Stimulated activated naive CD4-positive, alpha-beta T cell (primary cell): ENCODE data around the gene GC.
A peak's percentile ranks its signal among the peaks of the same experiment; 100 is the strongest.
"Not testable (repeated sequence)": the region's sequence is repeated elsewhere in the genome, so short reads cannot be mapped to it uniquely, and the experiment has no call there.

Source experiments
- DNase-seq, 6 experiments: peaks; one replicate each; lab custom pipeline; 2025; lab: John Stamatoyannopoulos, UW

Gene GC

DNA sequence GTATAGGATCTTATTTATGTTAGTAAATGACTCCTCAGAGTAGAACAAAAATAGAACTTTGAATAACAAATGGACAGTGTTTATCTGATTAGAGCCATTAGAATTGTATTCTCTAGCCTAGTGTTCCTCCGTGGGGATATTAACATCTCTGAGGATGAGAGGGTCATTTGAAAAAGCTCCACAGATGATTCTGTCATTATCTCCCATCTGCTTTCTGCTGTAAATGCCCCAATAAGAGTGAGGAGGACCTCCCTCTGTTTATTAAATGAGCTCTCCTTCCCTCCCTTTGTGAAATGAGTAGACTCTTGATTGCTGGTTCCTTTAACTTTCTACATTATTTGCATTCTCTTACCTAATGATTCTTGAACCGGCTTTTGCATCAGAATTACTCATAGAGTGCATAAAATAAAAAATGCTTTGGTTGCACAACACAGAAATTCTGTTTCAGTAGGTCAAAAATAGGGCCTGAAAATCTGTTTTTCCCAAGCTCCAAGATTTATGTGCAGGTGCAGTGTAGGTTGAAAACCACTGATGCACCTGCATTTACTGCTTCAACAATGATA is 18.0 kb downstream of the GC start:
- no peak for DNase-seq

DNA sequence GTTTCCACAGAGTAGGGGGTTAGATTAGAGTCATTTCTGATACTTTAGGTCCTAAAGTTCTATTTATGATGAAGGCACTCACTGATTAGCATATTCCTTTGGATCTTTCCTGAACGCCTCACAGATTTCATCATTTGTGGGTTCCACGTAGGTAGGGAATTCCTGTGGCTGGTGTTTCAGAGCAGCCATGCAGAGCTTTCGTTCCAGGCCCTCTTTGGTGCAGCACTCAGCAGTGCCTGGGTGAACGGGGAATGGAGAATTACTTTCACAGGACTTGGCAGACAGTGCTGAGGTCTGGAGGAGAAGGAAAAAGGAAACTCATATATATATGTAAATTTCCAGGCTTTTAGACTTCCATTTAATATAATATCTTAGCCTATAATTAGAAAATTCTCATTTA is 18.5 kb downstream of the GC start:
- DNase-seq, result no peak

DNA sequence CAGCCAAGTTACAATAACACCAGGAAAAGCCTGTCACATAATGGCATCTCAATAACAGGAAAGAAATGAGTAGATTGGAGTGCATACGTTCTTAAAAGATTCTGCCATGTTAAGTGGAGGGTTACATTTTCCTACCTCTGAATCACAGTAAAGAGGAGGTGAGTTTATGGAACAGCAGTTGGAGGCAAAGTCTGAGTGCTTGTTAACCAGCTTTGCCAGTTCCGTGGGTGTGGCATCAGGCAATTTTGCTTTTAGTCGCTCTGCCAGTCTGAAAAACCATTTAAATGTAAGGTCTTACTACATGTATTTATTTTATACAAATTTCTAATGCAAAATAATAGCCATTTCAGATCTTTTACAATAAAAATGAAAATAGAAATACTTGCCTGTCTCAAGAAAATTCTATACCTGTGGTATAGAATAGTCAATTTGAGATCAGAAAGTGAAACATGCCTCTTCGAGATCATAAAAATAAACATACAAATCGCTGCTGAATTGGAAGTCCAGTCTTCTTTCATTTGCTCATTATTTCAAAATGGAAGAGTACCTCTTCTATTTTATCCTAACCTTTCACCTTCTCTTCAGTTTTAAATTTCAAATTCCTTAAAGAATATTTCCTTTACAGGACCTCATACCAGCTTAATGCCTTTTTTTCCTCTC is 31.4 kb downstream of the GC start:
- no peak for DNase-seq

DNA sequence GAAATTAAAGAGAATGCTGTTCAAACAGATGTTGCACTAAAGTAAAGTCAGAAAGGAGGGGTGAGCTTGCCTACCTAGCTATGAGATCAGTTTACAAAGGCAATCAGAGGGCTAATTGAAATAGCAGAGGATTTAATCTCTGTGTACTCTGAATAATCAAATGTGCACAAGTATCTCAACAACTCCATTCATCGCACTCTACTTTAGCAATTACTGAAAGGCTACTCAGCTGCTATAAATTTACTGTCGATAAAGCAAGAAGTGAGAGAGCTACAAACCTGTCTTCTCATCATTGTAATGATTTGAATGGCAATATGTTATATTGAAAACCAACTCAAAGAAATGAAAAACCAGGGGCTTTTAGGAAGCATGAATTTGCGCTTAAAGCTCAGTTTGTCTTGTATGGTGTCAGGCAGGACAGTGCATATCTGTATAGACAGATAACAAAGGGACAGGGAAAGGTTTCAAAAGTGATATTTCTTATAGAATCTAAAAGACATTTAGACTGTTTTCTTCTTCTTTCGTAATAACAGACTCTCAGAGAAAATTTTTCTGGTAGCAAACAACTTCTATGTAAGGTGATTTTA is 34.8 kb downstream of the GC start:
- DNase-seq, result no peak

DNA sequence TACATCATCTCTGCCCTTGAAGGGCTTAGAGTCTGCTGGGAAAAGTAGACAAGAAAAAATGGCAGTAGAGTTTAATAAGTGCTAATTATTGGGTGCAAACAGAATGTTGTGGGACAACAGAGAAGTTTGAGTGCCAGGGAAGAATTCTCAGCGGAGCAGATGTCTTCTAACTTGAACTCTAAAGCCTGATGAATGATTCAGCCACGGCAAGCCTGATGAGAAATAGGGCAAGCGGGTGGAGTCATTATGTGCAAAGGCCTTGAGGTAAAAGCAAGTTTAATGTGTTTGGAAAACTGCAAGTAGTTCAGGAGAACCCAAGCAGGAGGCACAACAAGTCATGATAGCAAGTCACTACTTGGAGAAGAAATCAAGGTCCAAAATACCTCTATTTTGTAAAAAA is 37.5 kb downstream of the GC start:
- no peak for DNase-seq

DNA sequence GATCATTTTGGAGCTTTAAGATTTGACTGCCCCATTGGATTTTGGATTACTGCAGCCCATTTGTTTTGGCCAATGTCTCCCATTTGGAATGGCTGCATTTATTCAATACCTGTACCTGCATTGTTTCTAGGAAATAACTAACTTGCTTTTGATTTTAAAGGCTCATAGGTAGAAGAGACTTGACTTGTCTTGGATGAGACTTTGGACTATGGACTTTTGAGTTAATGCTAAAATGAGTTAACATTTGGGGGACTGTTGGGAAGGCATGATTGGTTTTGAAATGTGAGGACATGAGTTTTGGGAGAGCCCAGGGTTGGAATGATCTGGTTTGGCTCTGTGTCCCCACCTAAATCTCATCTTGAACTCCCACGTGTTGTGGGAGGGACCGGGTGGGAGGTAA is 45.1 kb downstream of the GC start:
- not testable (repeated sequence) for DNase-seq

DNA sequence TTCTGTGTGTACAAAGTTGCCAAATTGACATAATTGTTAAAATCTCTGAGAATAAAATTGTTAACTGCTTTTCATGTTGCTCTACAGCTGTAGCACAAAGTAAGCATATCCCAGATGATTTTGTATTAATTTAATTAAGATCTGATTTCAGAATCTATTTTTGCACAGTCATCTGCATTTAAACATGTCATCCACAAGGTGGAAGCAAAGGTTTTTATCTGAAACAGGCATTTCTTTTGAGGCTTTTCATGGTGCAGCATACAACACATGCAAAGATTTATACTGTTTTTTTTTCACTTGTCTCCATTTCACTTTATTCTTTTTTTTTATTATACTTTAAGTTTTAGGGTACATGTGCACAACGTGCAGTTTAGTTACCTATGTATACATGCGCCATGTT is 51.2 kb downstream of the GC start:
- DNase-seq, result no peak

DNA sequence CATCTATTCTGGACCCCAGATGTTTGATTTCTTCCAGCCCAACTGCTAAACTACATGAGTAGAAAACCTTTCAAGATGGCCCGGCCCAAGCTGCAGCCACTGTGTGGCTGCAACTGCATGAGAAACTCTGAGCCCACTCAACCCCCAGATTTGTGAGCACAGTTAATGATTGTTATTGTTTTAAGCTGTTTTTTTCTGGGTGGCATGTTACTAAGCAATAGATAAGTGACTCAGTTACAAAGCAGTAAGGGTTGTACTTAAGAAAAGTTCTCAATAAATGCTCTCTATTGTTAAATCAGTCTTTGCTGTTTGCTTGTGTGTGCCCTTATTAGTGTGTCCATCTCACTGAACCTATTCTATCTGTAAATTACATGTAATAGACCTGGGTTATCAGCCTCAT is 51.8 kb downstream of the GC start:
- DNase-seq, result no peak

DNA sequence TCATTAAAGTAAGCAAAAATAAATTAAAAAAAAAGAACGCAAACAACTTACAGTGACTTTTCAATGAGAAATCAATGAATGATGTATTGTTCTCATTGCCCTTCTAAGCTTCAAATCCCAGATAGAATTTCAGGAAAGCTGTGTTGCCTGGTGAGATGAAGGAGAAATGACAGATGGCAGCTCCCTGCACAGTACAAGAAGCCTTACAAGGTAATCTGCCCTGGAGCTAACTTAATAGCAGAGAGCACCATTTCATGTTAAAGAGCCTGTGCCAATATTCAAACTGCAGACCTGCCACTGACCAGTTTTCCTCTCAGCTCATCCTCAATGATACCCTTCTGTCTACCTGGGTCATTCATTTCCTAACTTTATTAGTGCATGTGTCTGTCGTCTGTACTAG is 54.0 kb downstream of the GC start:
- no peak for DNase-seq

DNA sequence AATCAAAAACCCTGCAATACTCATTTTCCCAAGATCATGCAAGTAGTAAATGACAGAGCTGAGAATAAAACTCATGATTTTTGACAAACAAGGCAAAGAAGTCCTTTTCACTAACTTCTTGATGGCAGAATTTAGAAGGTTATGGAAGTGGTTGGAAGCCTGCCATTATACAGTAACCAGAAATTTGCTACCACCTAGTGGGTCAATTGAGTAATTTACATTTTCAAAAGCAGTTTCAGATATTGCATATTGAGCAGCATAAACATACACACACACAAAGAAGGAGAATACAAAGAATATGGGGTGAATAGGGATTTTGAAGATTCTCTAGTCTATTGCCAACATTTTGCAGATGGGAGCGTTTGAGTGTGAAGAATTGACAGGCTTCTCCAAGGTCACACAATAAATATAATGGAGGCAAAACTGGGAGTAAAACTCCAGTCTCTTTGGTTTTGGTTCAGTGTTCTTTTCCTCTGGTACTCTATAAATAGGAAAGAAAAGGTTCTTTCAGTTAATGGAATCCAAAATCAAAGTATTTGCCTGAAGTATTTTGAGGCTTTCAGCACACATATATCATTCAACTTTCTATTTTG is 70.2 kb downstream of the GC start:
- peak in 2 of 6 experiments; percentile 3 to 15 for DNase-seq

DNA sequence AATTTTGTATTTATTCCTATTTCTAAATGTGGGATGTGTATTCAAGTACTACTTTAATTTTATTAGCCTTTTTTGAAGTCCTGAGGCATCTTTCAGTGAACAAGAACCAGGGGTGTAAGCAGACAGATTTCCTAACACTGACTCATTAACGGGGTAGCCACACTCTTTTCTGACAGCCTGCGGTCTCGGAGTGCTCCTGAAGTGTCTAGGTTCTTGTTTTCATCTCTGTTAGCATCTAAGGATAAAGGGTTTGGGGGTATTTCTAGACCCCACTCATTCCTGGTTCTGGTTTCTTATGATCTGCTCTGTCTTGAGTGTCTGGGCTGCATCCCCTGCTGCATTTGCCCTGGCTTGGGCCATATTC is 71.9 kb downstream of the GC start:
- DNase-seq, result no peak

DNA sequence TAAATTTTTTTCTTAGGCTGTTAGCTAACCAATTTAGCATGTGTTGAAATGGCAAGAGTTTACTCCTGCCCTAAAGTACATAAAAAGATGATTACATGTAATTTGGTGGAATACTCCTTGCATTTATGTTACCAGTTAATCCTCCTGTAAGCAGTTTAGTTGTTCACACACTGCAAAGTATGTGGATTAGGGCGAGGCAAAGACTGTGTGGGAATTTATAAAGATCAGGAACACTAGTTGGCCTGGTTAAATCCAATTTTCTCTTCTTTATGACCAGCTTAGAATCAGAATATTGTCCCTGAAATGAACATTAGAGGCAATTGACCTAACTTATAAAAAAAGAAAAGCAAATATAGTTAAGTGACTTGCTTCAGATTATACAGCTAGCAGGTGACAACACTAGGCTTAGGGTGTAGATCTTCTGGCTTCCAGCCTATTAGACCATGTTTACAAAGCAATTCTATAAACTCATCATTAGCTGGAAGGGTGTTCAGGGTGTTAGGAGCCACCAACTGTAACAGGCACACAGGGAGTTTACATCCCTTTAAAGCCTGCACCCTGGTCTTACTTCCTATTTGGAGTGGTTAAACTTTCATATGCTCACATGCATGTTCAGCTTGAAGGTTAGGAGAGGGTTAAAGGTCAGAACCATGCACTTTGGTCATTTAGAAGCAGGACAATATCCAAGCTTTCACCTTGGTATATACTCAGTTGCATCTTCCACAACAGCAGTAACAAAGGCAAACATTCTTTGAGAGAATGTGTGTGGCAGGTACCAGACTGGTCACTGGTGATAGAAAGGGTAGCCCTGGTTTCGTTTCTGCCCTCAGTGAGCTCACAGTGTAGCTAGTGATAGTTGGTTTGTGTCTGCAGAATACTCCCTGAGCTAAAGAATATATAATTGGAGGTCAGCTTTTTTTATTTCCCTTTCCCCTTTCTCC is 72.6 kb downstream of the GC start:
- DNase-seq, result no peak

DNA sequence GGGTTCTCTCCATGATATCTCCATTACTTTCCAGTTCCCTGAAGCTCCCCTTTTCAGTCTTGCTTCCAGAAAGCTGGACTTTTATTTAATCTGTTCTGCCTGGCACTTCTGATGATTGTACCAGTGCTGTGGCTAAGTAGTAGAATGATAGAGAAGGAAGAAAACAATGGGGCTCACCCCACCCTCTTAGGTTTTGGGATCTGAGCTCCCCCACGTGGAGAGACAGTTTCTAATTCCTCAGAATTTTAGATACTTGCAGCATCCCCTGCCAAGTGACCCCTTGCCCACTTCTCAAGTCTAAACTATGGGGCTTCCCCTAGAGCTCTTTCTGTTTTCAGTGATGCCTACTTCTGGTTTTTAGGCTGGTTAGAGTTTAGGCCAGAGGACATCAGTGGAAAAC is 73.9 kb downstream of the GC start:
- no peak for DNase-seq

DNA sequence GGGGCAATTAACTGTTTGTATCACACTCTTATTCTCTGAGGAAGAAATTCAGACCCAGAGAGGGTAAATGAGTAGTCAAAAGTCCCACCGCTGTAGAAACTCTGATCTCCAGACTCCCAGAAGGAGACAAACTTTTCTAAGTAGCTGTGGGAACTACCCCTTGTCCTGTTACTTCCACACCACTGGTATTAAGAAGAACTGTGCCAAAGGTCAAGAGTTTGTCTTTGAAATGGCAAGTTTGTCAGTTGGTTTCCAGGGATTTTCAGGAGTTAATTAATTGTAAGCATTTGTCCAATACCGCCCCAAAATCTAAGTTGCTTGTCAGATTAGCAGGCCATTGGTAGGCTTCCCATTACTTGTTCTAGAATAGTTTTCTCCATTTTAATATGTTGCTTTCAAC is 85.7 kb downstream of the GC start:
- no peak for DNase-seq

DNA sequence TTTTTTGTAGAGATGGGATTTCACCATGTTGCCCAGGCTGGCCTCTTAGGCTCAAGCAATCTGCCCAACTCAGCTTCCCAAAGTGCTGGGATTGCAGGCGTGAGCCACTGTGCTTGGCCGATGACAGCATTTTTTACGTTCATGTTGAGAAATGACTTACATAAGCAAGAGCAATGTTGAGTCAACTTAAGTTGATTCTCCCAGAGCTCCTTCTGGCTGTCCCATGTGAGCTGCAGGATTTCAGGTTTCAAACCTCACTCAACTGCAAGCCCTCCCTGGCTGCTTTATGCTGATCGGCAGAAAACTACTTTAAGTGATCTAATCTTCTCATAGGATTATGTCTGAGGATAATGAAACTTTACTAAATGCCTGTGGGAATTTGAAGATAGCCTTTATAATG is 86.8 kb downstream of the GC start:
- DNase-seq, result no peak

DNA sequence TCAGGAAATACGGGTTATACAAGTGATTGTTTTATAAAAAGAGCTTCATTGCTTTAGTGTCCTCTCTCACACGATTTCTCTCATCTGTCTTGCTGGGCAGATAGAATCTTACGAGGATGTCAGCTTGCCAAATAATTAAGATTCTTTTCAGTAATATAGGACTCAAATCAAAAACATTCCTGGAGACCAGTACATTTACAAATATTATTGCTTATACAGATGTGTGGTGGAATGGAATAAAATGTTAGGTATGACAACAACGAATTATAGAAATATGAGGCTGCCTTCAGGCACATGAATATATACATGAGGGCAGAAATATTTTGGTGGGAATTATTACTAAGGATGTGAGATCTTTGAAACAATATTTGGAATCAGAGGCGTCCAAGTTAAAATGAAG is 88.9 kb downstream of the GC start:
- no peak for DNase-seq

DNA sequence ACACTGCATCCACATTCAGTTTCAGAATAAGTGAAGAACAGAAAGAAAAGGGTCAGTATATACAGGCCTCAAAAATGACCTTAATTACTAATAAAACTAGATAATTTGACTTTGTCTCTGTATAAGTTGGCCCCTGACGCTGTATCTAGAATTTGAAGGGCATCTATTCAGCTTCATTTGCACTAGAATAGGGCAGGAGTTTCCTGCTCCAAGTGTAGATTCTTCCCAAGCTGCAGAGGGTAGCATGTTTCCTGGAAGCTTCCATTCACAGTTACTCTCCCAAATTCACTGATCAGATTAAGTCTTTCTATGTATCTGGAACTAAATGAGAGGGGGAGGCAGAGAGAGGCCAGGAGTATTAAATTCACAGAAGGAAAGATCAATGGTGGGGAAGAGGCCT is 90.9 kb downstream of the GC start:
- no peak for DNase-seq

DNA sequence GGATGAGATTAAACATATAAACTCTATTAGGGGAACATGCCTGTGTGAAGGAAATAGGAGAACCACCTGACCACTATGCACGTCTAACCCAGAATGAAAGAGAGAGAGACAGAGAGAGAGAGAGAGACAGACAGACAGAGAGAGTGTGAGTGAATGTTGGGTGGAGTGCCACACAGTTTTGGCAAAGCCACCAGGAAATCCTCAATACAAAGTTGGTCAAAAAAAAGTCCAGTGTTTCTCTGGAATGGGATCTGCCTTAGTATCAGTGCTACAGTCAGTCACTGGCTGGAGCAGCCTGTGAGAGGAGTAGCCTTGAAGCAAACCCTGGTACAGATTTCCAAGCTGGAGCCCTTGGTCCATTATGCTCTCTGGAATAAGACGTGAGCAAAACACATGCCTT is 91.7 kb downstream of the GC start:
- no peak for DNase-seq
